Stimulated activated CD4-positive, alpha-beta T cell treated with anti-CD3 and anti-CD28 coated beads, Interleukin-4, amount 100 ng/mL, for 1 hour (primary cell): ENCODE results near the gene OTOG.

ENCODE experiments used
- DNase-seq: peaks from one replicate; pipeline ENCODE4 v3.0.0-alpha.2; 2020

The OTOG gene

GRCh38 chr11:17563231-17563646 lies 16.2 kb downstream of the OTOG start:
- DNase-seq: no peak

GRCh38 chr11:17563961-17564686 lies 17.1 kb downstream of the OTOG start:
- no peak for DNase-seq

- DNase-seq: no peak
Observed at GRCh38 chr11:17564687-17565042, 17.6 kb downstream of the OTOG start.

DNA sequence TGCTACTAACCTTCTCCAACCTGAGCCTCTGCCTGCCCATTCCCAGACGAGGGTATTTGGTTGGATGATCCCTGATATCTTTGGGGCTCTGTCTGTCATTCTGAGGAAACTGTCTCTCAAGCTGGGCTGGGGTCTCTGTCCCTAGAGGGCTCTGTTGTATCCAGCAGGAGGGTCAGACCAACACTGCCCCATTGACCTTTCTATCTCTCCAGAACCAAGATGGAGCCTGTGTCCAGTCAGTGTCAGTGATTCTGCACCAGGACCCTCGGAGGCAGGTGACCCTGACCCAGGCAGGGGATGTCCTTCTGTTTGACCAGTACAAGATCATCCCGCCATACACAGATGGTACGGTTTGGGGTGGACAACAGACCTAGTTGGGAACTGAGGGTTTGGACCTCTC lies 21.9 kb downstream of the OTOG start:
- no peak for DNase-seq

GRCh38 chr11:17570034-17570433 lies 23.0 kb downstream of the OTOG start:
- DNase-seq: no peak

DNA sequence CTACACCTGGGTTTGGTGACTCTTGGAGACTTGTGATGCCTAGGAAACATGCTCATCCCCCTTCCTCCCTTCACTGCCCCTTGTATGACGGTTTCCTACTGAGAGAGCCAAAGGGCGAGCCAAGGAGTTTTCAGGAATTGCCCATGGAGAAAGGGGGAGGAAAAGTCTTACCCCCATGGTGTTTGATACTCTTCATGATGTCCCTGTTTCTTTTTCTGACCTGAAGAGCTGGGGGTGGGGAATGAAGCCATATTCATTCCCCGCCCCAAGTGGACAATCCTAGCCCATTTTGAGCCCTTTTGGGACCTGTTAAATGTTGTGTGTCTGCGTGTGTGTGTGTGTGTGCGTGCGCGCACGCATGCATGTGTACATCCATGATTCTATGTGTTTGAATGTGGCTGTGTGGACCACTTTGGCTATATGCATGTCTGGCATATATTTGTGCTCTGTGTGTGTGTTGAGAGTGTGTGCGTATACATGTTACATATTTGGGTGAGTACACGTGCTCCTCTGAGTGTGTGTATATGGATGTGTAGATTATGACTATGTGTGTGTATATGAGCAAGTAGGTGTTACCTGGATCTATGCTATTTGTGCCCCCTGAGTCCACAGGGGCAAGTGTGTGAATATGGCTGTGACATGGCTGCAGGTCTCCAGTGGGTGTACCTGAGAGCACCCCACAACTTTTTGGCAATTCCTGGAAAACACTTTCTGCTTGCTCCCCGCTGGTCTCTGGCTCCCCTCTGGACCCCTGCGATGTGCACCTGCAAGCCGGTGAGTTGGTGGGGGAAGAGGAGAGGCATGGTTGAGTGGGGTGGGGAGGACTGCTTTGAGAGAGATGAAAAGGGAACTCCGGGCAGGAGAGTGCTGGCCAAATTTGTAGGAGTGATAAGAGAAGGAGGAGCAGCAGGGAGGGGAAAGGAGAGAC lies 24.6 kb downstream of the OTOG start:
- DNase-seq: no peak

- no peak for DNase-seq
Observed at GRCh38 chr11:17572359-17572690, 25.3 kb downstream of the OTOG start.

DNA sequence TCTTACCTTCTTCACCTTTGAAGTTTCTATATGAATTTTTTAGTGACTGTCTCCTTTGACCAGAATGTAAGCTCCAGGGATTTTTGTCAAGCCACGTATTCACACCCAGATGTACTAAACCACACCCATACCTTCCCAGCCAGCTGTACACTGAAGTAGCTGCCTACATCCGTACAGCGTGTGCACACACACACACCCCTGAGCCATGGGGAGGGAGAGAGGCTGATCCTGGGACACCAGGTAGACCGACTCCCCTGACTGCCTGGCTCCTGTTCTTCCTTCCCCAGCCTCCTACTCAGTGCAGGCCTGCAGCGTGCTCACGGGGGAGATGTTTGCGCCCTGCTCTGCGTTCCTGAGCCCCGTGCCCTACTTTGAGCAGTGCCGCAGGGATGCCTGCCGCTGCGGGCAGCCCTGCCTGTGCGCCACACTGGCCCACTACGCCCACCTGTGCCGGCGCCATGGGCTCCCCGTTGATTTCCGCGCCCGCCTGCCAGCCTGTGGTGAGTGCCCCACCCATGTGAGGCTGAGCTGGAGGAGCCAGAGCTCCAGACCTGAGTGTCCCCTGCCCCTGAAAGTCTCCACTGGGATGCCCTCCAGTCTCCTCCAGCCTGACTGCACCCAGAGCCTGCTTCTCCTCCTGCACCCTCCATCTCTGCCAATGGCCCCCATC lies 25.9 kb downstream of the OTOG start:
- DNase-seq: no peak

GRCh38 chr11:17573526-17573925 lies 26.5 kb downstream of the OTOG start:
- no peak for DNase-seq

GRCh38 chr11:17574141-17575091 lies 27.4 kb downstream of the OTOG start:
- DNase-seq: no peak

- DNase-seq: no peak
Observed at GRCh38 chr11:17575431-17576425, 28.7 kb downstream of the OTOG start.

DNA sequence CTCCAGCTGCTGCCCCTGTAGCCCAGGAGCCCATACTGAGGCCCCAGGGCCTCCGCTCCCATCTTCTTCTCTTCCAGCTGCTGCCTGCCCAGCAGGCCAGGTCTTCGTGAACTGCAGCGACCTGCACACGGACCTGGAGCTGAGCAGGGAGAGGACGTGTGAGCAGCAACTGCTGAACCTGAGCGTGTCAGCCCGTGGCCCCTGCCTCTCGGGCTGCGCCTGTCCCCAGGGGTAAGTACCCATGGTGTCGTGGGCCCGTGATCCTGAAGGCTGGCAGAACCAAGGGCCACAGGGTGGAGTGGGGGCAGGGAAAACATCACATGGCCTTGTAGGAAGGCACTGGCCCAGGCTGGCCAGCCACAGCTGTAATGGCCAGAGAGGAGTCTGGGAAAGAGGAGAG lies 31.2 kb downstream of the OTOG start:
- no peak for DNase-seq

DNA sequence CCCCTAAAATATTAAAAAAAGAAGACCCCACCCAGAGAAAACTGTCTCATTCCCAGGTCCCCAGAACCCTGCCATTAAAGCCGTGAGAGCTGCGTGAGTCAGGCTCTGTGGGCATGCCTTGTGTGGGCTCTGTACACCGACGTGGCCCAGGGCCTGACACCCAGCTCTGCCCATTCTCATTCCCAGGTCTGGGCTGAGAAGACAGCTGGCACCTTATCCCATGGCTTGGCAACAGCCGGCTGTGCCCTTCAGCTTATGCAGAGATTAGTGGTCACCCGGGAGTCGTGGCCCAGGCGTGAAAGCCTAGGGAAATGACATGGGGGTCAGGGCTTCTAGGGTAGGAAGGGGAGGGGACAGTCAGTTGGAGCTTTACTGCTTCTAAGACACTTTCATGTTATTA lies 31.9 kb downstream of the OTOG start:
- no peak for DNase-seq

DNA sequence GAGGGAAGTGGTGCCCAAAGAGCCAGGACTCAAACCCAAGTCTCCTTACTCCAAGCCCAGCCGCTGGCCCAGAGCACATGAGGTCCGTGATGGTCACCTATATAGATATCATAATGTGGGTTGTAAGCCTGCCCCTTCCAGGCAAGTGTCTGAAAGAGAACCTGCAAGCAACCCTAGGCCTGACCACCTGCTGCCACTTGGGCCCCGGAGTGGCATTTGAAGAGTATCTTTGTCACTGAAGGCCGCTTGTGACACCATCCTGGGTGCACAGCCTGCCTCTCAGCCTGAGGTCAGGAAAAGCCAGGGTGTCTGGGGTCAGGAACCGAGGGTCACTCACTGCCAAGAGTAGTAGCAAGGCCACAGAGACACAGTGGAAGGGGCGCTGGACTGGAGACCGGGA lies 32.4 kb downstream of the OTOG start:
- DNase-seq: no peak

DNA sequence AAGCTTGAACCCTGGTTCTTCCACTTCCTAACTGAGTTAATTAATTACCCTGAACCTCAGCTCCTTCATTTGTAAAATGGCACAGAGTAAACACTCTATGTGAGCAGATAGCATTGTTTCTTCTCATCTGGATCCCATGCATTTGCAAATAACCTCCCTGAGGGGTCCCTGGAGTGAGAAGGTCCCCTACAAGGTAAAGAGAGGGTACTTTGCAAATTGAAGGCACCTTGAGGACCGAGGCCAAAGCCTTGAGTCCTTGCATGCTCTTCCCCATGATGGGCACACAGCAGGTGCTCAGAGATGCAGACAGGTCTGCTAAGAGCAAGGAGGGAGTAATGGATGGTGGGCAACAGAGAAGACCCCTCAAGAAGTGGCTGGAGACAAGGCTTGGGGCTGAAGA lies 33.2 kb downstream of the OTOG start:
- DNase-seq: no peak

- DNase-seq: no peak
Observed at GRCh38 chr11:17581036-17581731, 34.1 kb downstream of the OTOG start.

DNA sequence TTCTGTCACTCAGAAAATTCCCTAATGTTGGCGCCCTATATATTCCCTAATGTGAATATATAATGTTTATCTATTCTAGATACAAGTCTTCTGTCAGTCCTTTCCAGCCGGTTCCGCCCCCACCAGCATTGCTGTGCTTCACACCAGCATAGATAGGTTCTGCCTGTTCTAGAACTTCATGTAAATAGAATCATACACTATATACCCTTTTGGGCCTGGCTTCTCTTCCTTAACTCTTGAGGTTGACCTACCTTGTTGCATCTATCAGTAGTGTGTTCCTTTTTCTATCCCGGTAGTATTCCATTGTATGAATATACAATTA lies 34.6 kb downstream of the OTOG start:
- DNase-seq: no peak

DNA sequence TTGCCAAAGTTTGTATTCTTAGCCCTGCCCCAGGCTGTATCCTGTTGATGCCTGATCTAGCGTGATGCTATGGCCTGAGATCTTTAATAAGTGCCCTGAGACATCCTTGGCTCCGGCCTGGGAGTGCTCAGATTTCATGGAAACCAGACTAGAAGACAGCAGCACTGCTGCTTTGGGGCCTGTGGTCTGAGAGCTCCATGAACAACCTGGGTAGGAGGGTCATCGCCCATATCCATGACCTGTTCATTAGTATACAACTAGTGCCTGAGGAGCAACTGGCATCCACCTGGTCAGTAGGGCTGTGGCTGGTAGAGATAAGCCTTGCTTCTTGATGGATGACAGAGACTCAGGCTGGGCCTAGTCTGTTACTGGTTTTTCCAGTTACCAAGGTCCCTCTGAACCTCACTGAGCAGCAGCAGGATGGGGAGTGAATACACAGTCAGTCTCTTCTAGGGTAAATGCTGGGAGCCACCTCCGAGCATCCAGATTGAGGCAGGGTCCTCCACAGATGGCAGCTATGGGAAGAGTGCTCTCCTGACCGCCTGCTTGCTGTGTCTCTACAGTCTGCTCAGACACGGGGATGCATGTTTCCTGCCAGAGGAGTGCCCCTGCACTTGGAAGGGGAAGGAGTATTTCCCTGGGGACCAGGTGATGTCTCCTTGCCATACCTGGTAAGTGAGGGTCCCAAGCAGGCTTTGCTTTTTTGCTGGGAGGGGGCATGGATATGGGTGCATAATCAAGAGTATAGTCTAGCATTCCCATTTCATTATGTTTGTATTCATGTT lies 39.0 kb downstream of the OTOG start:
- DNase-seq: no peak

DNA sequence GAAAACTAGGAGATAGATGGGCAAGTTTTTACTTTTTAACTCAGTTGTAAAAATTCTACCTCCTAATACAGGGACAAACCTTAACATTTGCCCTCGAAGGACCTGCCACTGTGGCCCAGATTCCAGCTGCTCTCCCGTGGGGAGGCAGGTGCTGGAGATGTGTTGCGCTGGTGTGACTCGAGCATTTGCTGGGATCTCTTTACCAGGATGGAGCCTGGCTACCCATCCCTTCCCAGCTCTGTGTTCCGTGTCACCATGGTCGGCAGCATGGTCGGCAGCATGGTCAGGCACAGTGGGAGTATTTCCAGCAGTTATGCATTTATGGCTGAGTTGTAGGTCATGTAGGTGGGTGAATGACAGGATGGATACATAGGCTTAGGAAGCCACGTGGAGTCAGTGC lies 41.1 kb downstream of the OTOG start:
- no peak for DNase-seq

DNA sequence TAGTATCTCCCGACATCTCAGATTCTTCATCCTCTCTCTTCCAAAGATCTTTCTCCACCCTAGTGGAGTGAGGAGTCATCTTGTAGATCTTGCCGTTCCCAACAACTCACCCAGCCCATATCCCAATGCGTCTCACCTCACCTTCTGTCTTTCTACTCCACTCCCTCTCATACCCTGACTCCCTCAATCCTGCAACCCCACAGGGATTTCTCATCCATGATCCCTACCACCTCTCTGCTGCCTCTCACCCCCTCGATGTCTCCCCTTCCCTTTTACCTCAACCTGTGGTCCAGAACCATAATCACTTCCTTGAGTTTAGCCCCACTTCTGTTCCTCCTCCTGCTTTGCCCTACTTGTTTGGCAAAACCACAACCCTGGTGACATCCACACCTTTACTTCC lies 41.7 kb downstream of the OTOG start:
- DNase-seq: no peak
